HEK293T (cell line): ENCODE results near the gene ADAMTS19.

Source experiments
- HDGF ChIP-seq: fragments of 450-650 bp; IDR thresholded peaks from 2 replicates; pipeline ENCODE4 v1.6.1; 2017; ENCODE audit warnings: antibody characterized with exemption, borderline replicate concordance
- NFRKB ChIP-seq: fragments of 450-650 bp; IDR thresholded peaks from 2 replicates; pipeline ENCODE4 v1.6.1; 2016; ENCODE audit warnings: mild to moderate bottlenecking, moderate library complexity

DNA sequence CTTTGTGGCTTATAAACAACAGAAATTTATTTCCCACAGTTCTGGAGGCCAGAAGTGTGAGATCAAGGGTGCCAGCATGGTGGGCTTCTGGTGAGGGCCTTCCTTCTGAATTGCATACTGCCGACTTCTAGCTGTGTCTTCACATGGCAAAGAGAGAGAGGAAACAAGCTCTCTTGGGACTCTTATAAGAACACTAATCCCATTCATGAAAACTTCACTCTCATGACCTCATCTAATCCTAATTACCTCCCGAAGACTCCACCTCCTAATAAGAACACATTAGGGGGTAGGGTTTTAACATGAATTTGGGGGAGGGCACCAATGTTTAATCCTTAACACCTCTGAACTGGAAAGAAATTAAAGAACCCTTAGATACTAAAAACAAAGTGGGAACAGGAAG is 211.9 kb downstream of the ADAMTS19 start:
- TF ChIP-seq NFRKB (no peak), HDGF (no peak)
